NK-92 (cell line): ENCODE measurements around the gene SURF2.
A peak's percentile ranks its signal among the peaks of the same experiment; 100 is the strongest.
"Not testable (repeated sequence)": the region's sequence is repeated elsewhere in the genome, so short reads cannot be mapped to it uniquely, and the experiment has no call there.

Experiments used
- DNase-seq: peaks from one replicate; lab custom pipeline; 2025; ENCODE audit not compliant: unreplicated experiment; lab: John Stamatoyannopoulos, UW

The SURF2 gene

GRCh38 chr9:133375724-133376654 is 19.6 kb downstream of the SURF2 start, which contains the start of the genes STKLD1 and SURF4:
TSS of gene STKLD1 (plus strand) at chr9:133376366. CDS start at chr9:133376474, 108 bp downstream.
TSS of gene SURF4 (minus strand) at chr9:133376060. CDS start at chr9:133375969, 91 bp downstream.
- peak; percentile 51 for DNase-seq

DNA sequence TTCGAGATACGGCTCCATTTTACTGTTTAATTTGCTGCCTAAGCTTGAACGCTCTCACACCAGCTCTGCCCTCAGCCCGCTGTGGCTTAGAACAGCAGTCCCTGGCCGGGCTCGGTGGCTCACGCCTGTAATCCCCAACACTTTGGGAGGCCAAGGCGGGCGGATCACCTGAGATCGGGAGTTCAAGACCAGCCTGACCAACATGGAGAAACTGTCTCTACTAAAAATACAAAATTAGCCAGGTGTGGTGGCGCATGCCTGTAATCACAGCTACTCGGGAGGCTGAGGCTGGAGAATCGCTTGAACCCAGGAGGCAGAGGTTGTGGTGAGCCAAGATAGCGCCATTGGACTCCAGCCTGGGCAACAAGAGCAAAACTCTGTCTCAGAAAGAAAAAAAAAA is 20.9 kb downstream of the SURF2 start:
- not testable (repeated sequence) for DNase-seq

GRCh38 chr9:133377721-133378216 is 21.4 kb downstream of the SURF2 start:
- no peak for DNase-seq

DNA sequence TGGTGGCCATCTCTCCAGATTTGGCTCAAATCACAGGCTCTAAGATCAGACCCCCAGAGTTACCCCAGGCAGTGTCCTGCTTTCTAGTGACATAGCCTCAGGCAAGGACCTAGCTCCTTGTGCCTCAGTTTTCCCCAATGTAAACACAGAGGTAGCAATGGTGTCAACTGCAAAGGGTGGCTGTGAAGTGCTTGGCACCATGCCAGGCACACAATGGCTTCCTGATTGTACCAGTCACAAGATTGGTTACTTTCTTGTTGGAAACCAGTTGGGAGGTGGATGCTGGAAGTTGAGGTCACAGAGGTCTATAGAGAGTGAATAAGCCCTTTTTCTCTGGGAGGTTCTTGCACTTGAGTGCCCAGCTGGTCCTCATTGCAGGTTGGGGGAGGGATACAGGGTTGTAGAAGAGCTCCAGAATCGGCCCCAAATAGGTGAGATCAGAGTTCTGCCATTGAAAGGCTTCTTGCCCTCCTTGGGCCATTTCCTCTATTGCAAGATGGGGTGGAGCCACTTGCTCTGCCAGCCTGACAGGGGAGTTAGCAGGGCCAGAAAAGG is 22.1 kb downstream of the SURF2 start:
- DNase-seq = no peak

GRCh38 chr9:133379153-133380086 is 23.1 kb downstream of the SURF2 start:
- DNase-seq = no peak

GRCh38 chr9:133380734-133381133 is 24.4 kb downstream of the SURF2 start:
- DNase-seq = no peak

DNA sequence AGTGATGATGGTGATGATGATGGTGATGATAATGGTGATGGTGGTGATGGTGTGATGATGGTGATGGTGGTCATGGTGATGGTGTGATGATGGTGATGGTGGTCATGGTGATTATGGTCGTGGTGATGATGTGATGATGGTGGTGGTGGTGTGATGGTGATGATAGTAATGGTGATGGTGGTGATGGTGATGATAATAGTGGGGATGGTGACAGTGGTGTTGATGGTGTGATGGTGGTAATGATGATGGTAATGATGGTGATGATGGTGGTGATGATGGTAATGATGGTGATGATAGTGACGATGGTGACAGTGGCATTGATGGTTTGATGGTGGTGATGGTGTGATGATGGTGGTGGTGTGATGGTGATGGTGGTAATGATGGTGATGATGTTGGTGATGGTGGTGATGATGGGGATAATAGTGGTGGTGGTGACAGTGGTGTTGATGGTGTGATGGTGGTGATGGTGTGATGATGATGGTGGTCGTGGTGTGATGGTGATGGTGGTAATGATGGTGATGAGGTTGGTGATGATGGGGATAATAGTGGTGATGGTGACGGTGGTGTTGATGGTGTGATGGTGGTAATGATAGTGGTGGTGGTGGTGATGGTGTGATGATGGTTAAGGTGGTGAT is 26.3 kb downstream of the SURF2 start:
- no peak for DNase-seq

GRCh38 chr9:133383438-133383837 is 27.1 kb downstream of the SURF2 start:
- DNase-seq = no peak

- DNase-seq = no peak
These were observed 28.5 kb downstream of the SURF2 start for GRCh38 chr9:133384736-133385321.

DNA sequence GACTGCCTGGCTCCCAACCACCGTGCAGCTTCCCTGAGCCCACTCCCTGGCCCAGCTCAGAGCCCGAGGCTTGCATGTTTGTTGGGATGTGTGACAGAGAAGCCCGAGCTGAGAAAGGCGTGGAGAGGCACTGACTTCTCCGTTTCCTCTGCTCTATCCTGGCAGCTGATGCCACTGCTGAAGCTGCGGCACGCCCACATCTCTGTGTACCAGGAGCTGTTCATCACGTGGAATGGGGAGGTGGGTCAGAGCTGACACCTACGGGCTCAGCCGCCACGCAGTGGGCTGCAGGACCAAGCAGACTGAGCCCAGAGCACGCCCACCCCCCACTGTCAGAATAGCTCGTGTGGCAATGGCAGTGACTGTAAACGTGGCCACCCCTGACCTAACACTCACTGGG is 29.1 kb downstream of the SURF2 start:
- DNase-seq = no peak

GRCh38 chr9:133386338-133386737 is 30.0 kb downstream of the SURF2 start:
- no peak for DNase-seq

DNA sequence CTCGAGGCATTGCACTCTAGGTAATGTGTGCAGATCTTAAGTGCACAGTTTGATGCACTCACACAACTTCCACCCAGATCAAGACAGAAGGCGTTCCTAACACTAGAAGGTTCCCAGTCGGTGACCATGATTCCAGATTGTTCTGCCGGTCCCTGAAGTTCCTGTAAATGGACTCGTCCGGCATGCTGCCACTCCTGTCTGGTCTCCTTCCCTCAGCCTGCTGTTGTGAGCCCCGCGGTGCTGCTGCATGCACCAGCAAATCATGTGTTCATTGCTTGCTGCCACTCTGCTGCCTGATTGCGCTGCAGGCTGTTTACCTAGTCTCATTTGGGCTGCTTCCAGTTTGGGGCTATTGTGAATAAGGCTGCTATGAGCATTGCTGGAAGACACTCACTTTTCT is 31.3 kb downstream of the SURF2 start:
- DNase-seq = no peak

DNA sequence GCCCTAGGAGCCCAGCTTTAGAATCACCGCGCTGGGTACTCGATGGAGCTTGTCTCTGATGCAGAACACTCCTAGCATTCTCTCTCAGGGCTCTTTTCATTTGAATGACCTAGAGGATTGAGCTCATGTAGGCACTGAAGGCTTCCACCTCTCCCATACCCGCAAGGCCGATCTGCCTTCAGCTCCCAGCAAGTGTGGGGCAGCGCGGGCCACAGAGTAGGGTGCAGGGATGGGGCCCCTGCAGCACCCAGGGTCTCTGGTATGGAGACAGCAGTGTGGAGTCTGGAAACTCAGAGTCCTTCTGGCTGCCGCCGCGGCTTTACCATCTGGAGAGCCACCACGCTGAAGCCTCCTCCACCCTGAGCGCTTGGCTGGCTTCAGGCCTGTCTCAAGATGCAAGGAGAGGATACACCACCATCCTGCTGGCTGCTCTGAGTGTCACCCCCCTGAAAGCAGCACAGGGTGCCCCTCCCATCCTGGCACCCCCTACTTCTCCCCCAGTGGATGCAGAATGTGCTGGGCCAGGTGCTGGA is 32.7 kb downstream of the SURF2 start:
- DNase-seq = no peak

DNA sequence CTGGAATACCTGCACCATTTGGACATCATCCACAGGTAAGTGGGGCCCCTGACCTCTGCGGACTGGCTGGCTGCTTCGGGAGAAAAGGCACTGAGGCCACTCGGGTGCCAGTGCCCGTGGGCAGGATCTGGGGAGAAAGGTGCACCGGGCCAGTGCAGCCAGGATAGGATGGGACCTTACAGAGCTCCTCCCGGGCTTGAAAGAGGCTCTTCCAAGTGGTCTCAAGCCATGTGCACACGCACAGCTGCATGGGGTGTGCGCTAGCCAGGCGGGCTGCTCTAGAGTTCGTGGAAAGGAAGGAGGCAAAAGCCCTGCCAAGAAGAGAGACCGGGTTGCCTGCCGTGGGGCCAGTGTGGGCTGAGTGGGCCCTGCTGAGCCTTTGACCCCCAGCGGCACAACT is 33.2 kb downstream of the SURF2 start:
- no peak for DNase-seq

- no peak for DNase-seq
These were observed 34.4 kb downstream of the SURF2 start for GRCh38 chr9:133390713-133391112.

DNA sequence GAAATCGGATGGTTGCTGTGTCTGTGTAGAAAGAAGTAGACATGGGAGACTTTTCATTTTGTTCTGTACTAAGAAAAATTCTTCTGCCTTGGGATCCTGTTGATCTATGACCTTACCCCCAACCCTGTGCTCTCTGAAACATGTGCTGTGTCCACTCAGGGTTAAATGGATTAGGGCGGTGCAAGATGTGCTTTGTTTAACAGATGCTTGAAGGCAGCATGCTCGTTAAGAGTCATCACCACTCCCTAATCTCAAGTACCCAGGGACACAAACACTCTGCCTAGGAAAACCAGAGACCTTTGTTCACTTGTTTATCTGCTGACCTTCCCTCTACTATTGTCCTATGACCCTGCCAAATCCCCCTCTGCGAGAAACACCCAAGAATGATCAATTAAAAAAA is 35.1 kb downstream of the SURF2 start:
- DNase-seq = not testable (repeated sequence)

- DNase-seq = not testable (repeated sequence)
These were observed 36.0 kb downstream of the SURF2 start for GRCh38 chr9:133392308-133392707.

- no peak for DNase-seq
These were observed 37.0 kb downstream of the SURF2 start for GRCh38 chr9:133393399-133393798.

GRCh38 chr9:133394687-133395271 is 38.4 kb downstream of the SURF2 start:
- DNase-seq = no peak

- no peak for DNase-seq
These were observed 40.6 kb downstream of the SURF2 start for GRCh38 chr9:133396952-133397351.
